ENCODE results near the gene PTMA. TPM values are rescaled to one million over a fixed set of nuclear protein-coding genes. Genes with fewer than 3 reads are reported as not detected.
"Not testable (repeated sequence)": the region's sequence is repeated elsewhere in the genome, so short reads cannot be mapped to it uniquely, and the experiment has no call there.

Gene PTMA
- polyA plus RNA-seq, 3 donors: 2,106 to 2,317 (median 2,301) TPM

GRCh38 chr2:231749016-231749415 is 40.7 kb downstream of the PTMA start:
- not testable (repeated sequence) for DNase-seq (ENCODE audit: low read depth in 3 of 3, low spot score in 2 of 3)

GRCh38 chr2:231751042-231751815 is 42.9 kb downstream of the PTMA start:
- no peak for DNase-seq (ENCODE audit: low read depth in 3 of 3, low spot score in 2 of 3)

- DNase-seq (ENCODE audit: low read depth in 3 of 3, low spot score in 2 of 3): no peak
Measured at GRCh38 chr2:231752061-231752460, 43.7 kb downstream of the PTMA start.

DNA sequence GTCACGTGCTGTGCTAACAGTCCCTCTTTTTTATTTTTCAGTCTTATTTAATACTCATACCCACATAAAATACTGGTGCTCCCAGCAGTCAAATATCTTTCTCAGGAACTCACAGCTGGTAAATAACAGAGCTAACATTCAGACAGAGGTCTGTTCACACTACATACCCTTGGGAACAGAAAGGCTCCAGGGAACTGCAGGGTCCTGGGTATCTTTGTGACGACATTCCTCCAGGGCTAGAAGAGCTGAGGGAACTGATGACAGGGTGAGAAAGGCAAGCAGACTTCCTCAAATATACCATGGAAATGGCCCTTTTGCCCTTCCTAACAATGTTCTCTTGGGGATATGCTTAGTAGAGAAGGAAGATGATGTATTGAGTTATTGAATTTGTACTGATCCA is 53.4 kb downstream of the PTMA start:
- no peak for DNase-seq (ENCODE audit: low read depth in 3 of 3, low spot score in 2 of 3)

Other genes starting within 250 kb of the PTMA start
- 1,000 to 10,000 TPM; 1,119 to 1,386 (median 1,308) TPM for gene NCL, start 244.0 kb upstream of the PTMA start, polyA plus RNA-seq (ENCODE audit: insufficient read length in 3 of 3)
- gene NMUR1, start 178.1 kb upstream of the PTMA start, polyA plus RNA-seq (ENCODE audit: insufficient read length in 3 of 3): under 1 TPM; 0.38 to 0.76 (median 0.50) TPM
- not detected for gene TEX44, start 115.7 kb upstream of the PTMA start, polyA plus RNA-seq (ENCODE audit: insufficient read length in 3 of 3)
- gene PDE6D, start 72.8 kb downstream of the PTMA start, polyA plus RNA-seq (ENCODE audit: insufficient read length in 3 of 3): 10 to 100 TPM; 26.6 to 28.2 (median 27.8) TPM
- gene COPS7B, start 77.9 kb downstream of the PTMA start, polyA plus RNA-seq (ENCODE audit: insufficient read length in 3 of 3): 10 to 100 TPM; 49.2 to 52.7 (median 52.6) TPM
- gene NPPC, start 217.9 kb downstream of the PTMA start, polyA plus RNA-seq (ENCODE audit: insufficient read length in 3 of 3): under 1 TPM; 0.24 to 0.57 (median 0.40) TPM